Mesendoderm (in vitro differentiated cells): ENCODE measurements around the gene BNIPL.
A peak's percentile ranks its signal among the peaks of the same experiment; 100 is the strongest.

Experiments
- DNase-seq: peaks from one replicate; pipeline ENCODE4 v3.0.0; 2013
- H2AK5ac ChIP-seq: 2 replicates; pipeline ENCODE4 v1.6.1; 2013; ENCODE audit warnings: low read length, inconsistent platforms
- H2BK120ac ChIP-seq: 2 replicates; pipeline ENCODE4 v1.6.1; 2013; ENCODE audit warnings: low read depth, mild to moderate bottlenecking, low read length, moderate library complexity, mixed read lengths
- H2BK15ac ChIP-seq: replicated peaks from 2 replicates; pipeline ENCODE4 v1.6.1; 2013; ENCODE audit warnings: low read depth, mild to moderate bottlenecking, moderate library complexity
- H2BK5ac ChIP-seq: 2 replicates; pipeline ENCODE4 v1.6.1; 2013; ENCODE audit warnings: low read length, inconsistent platforms
- H3K18ac ChIP-seq: 2 replicates; pipeline ENCODE4 v1.6.1; 2013; ENCODE audit warnings: mild to moderate bottlenecking, low read length, mixed read lengths
- H3K23ac ChIP-seq: one replicate; pipeline ENCODE4 v1.6.1; 2013; ENCODE audit warnings: low read length
- H3K27ac ChIP-seq: 2 replicates; pipeline ENCODE4 v1.5.1; 2013; ENCODE audit warnings: low read depth, mild to moderate bottlenecking, inconsistent platforms, low read length, moderate library complexity
- H3K27me3 ChIP-seq: 2 replicates; pipeline ENCODE4 v1.6.1; 2013; ENCODE audit warnings: low read length, control low read depth, mild to moderate bottlenecking, inconsistent platforms; ENCODE audit not compliant: insufficient read depth, poor library complexity
- H3K36me3 ChIP-seq: 2 replicates; pipeline ENCODE4 v1.6.1; 2013; ENCODE audit warnings: low read length, inconsistent platforms; ENCODE audit not compliant: control insufficient read depth, insufficient read depth
- H3K4ac ChIP-seq: one replicate; pipeline ENCODE4 v1.6.1; 2013; ENCODE audit warnings: low read depth, mild to moderate bottlenecking, low read length, moderate library complexity
- H3K4me1 ChIP-seq: 2 replicates; pipeline ENCODE4 v1.6.1; 2013; ENCODE audit warnings: low read depth, low read length, inconsistent platforms; ENCODE audit not compliant: control insufficient read depth
- H3K4me2 ChIP-seq: 2 replicates; pipeline ENCODE4 v1.6.1; 2013; ENCODE audit warnings: low read length
- H3K4me3 ChIP-seq: 2 replicates; pipeline ENCODE4 v1.5.1; 2013; ENCODE audit warnings: mild to moderate bottlenecking, low read length
- H3K56ac ChIP-seq: one replicate; pipeline ENCODE4 v1.6.1; 2013; ENCODE audit warnings: low read length
- H3K79me1 ChIP-seq: 2 replicates; pipeline ENCODE4 v1.6.1; 2013; ENCODE audit warnings: low read length, inconsistent platforms
- H3K79me2 ChIP-seq: 2 replicates; pipeline ENCODE4 v1.6.1; 2013; ENCODE audit warnings: mild to moderate bottlenecking, low read length; ENCODE audit not compliant: control insufficient read depth, insufficient read depth
- H3K9ac ChIP-seq: 2 replicates; pipeline ENCODE4 v1.6.1; 2013; ENCODE audit warnings: low read length, inconsistent platforms
- H4K5ac ChIP-seq: one replicate; pipeline ENCODE4 v1.6.1; 2013; ENCODE audit warnings: low read length
- H4K8ac ChIP-seq: one replicate; pipeline ENCODE4 v1.6.1; 2013; ENCODE audit warnings: low read depth, mild to moderate bottlenecking, control low read depth, low read length, moderate library complexity
- WGBS: extraction: QIAGEN DNeasy Blood & Tissue Kit; methylation state at CpG from one replicate; pipeline ENCODE4 v1.1.7; 2013; ENCODE audit warnings: low lambda C conversion rate, missing lambda C conversion rate; ENCODE audit not compliant: insufficient coverage; ENCODE audit errors: extremely low coverage; 5-methylcytosine and 5-hydroxymethylcytosine counted together

The BNIPL gene

GRCh38 chr1:151001602-151002001 lies 34.8 kb upstream of the BNIPL start:
- Histone ChIP-seq H3K4ac (no peak overlapping the region), H3K79me1 (no peaks in the 10 kb centered on the region), H3K56ac (no peak overlapping the region), H3K18ac (no peak overlapping the region), H3K79me2 (no peaks in the 10 kb centered on the region), H3K4me3 (no peak overlapping the region), H3K27ac (no peak overlapping the region), H3K23ac (no peak overlapping the region), H3K36me3 (no peaks in the 10 kb centered on the region), H2AK5ac (no peak overlapping the region), H4K5ac (no peak overlapping the region), H4K8ac (no peak overlapping the region), H3K4me1 (peaks cover 7% of the 10 kb centered on the region), H2BK15ac (no peak overlapping the region), H2BK5ac (no peak overlapping the region), H3K9ac (no peak overlapping the region), H2BK120ac (no peak overlapping the region), H3K27me3 (no peaks in the 10 kb centered on the region), H3K4me2 (no peak overlapping the region)
- DNase-seq = no peak
- no CpG with 5 or more reads among the region's 4 CpGs for WGBS

GRCh38 chr1:151002051-151002450 lies 34.3 kb upstream of the BNIPL start:
- H3K36me3 ChIP-seq = no peaks in the 10 kb centered on the region
- no peaks in the 10 kb centered on the region for H3K79me2 ChIP-seq
- H3K27ac ChIP-seq = no peak overlapping the region
- H4K8ac ChIP-seq = no peak overlapping the region
- H3K4ac ChIP-seq = no peak overlapping the region
- H3K4me3 ChIP-seq = no peak overlapping the region
- no CpG with 5 or more reads among the region's 3 CpGs for WGBS
- H4K5ac ChIP-seq = no peak overlapping the region
- no peak overlapping the region for H3K9ac ChIP-seq
- H3K23ac ChIP-seq = no peak overlapping the region
- no peaks in the 10 kb centered on the region for H3K79me1 ChIP-seq
- H3K56ac ChIP-seq = no peak overlapping the region
- peaks cover 7% of the 10 kb centered on the region for H3K4me1 ChIP-seq
- no peak overlapping the region for H2BK5ac ChIP-seq
- no peak overlapping the region for H2AK5ac ChIP-seq
- H2BK15ac ChIP-seq = no peak overlapping the region
- no peak overlapping the region for H2BK120ac ChIP-seq
- DNase-seq = no peak
- no peak overlapping the region for H3K4me2 ChIP-seq
- H3K18ac ChIP-seq = no peak overlapping the region
- no peaks in the 10 kb centered on the region for H3K27me3 ChIP-seq

- no peak overlapping the region for H3K9ac ChIP-seq
- no peak overlapping the region for H3K4me2 ChIP-seq
- no peak overlapping the region for H2AK5ac ChIP-seq
- H2BK5ac ChIP-seq = no peak overlapping the region
- no peak overlapping the region for H4K5ac ChIP-seq
- WGBS = no CpG with 5 or more reads among the region's 2 CpGs
- no peaks in the 10 kb centered on the region for H3K79me2 ChIP-seq
- no peaks in the 10 kb centered on the region for H3K36me3 ChIP-seq
- H3K27ac ChIP-seq = no peak overlapping the region
- no peak overlapping the region for H2BK120ac ChIP-seq
- no peaks in the 10 kb centered on the region for H3K79me1 ChIP-seq
- DNase-seq = no peak
- no peaks in the 10 kb centered on the region for H3K27me3 ChIP-seq
- peaks cover 7% of the 10 kb centered on the region for H3K4me1 ChIP-seq
- H3K18ac ChIP-seq = no peak overlapping the region
- no peak overlapping the region for H3K4ac ChIP-seq
- H2BK15ac ChIP-seq = no peak overlapping the region
- no peak overlapping the region for H3K23ac ChIP-seq
- H3K4me3 ChIP-seq = no peak overlapping the region
- H4K8ac ChIP-seq = no peak overlapping the region
- no peak overlapping the region for H3K56ac ChIP-seq
Observed at GRCh38 chr1:151002611-151003010, 33.8 kb upstream of the BNIPL start.

GRCh38 chr1:151003180-151003579 lies 33.2 kb upstream of the BNIPL start:
- Histone ChIP-seq H3K4me2 (no peak overlapping the region), H2BK120ac (no peak overlapping the region), H2BK15ac (no peak overlapping the region), H3K9ac (no peak overlapping the region), H3K4ac (no peak overlapping the region), H2BK5ac (no peak overlapping the region), H2AK5ac (no peak overlapping the region), H3K4me3 (no peak overlapping the region), H3K27ac (no peak overlapping the region), H3K56ac (no peak overlapping the region), H3K79me2 (no peaks in the 10 kb centered on the region), H3K79me1 (no peaks in the 10 kb centered on the region), H3K23ac (no peak overlapping the region), H3K4me1 (peaks cover 7% of the 10 kb centered on the region), H4K8ac (no peak overlapping the region), H3K18ac (no peak overlapping the region), H3K36me3 (no peaks in the 10 kb centered on the region), H3K27me3 (no peaks in the 10 kb centered on the region), H4K5ac (no peak overlapping the region)
- DNase-seq = no peak

DNA sequence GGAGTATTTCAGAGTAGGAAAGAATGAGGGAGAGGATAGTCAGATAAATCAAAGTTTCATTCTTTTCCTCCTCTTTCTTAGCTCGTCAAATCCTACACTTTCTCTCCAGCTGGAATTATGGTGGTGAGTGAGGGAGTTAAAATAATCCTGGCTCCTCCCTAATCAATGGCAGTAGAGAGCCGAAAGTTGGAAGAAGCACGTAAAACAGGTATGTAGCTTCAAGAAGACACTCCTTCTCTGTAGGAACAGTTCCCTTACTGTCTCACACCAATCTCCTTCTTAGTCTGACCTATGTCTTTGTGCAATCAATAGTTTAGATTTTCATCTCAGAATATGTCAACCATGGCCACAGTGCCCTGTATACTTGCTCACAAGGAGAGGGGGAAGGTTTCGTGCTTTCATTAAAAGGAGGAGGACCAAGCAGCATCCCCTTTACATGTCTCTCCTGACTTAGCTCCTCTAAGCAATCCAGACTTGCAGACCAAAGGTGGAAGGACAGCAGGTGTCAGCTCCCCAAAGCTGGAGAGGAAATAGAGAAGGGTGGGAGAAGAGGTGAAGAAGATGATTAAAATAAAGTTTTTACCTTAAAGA lies 30.6 kb upstream of the BNIPL start:
- DNase-seq = no peak
- Histone ChIP-seq H3K79me1 (peaks cover 2% of the 10 kb centered on the region), H3K27ac (no peak overlapping the region), H3K4me1 (peaks cover 7% of the 10 kb centered on the region), H3K4me2 (peak overlapping the region; percentile 68), H3K79me2 (no peaks in the 10 kb centered on the region), H4K5ac (peak overlapping the region; percentile 39), H3K4ac (no peak overlapping the region), H3K4me3 (no peak overlapping the region), H3K36me3 (no peaks in the 10 kb centered on the region), H3K9ac (peak overlapping the region; percentile 69), H3K27me3 (no peaks in the 10 kb centered on the region), H3K56ac (peak overlapping the region; percentile 87), H2BK15ac (no peak overlapping the region), H3K23ac (no peak overlapping the region), H2BK5ac (no peak overlapping the region), H4K8ac (no peak overlapping the region), H3K18ac (no peak overlapping the region), H2AK5ac (no peak overlapping the region), H2BK120ac (no peak overlapping the region)
- no CpG with 5 or more reads among the region's 4 CpGs for WGBS

DNA sequence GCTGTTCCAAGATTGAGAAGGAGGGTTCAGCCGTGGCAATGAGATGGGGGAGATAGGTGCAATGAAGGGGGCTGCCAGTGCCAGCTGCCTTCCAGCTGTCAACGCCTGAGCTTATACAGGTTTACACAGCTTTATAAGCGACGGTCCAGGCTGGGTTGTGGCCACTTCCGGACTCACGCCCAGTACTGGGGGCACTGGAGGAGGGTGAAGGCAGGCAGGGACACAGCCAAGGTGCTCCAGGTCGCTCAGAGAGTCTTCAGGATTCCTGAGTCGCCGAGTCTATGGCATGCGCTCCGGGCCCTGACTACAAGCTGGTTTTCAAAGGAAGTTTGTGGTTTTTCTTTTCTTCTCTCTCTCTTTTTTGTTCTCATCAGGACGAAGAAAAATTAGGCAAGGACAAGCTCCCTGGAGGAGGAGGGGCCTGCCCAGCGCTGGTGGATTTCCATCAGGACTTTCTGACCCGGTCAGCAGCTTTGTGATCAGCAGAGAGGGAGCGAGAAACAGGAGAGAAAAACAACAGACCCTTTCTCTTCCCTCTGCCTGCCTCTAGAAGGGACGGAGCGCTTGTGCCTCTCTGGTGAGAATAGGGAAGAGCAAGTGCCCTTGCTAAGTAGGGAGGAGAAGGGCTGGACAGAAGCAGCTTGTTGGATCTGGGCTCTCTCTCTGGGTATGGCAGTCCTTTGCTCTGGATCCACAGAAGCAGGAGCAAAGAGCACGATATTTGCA lies 29.9 kb upstream of the BNIPL start, which contains the start of gene MINDY1:
MINDY1 (minus strand) TSS at position 576 of the 726 bp plus-strand sequence. CDS start 4,285 bp downstream, outside the sequence.
- Histone ChIP-seq H3K18ac (no peak within 1 kb of the TSS), H3K4ac (no peak within 1 kb of the TSS), H4K5ac (peak within 1 kb of the TSS; percentile 39), H3K4me3 (peak within 1 kb of the TSS; percentile 8), H3K79me1 (peaks cover 2% of the 10 kb centered on the region), H2BK15ac (no peak within 1 kb of the TSS), H3K27ac (peak within 1 kb of the TSS; percentile 40), H2BK120ac (no peak within 1 kb of the TSS), H2BK5ac (no peak within 1 kb of the TSS), H4K8ac (no peak within 1 kb of the TSS), H3K9ac (peak within 1 kb of the TSS; percentile 69), H3K27me3 (no peaks in the 10 kb centered on the region), H3K56ac (peak within 1 kb of the TSS; percentile 87), H3K4me1 (peaks cover 7% of the 10 kb centered on the region), H3K79me2 (no peaks in the 10 kb centered on the region), H3K23ac (peak within 1 kb of the TSS; percentile 92), H2AK5ac (no peak within 1 kb of the TSS), H3K4me2 (peak within 1 kb of the TSS; percentile 68), H3K36me3 (no peaks in the 10 kb centered on the region)
- DNase-seq = peak; percentile 98
- WGBS = no CpG with 5 or more reads among the region's 18 CpGs
